A673 (cell line): ENCODE data around the gene RAPGEF3. TPM values are rescaled to one million over a fixed set of nuclear protein-coding genes. Genes with fewer than 3 reads are reported as not detected.
A peak's percentile ranks its signal among the peaks of the same experiment; 100 is the strongest.

Source experiments
- BruUV-seq: library from RNA; stranded (reverse); fragments of 400-500 nt; replicated peaks from 2 replicates; lab custom pipeline; 2021; lab: Mats Ljungman, UMichigan
- CTCF ChIA-PET: fragments of 300-600 bp; sonication (Branson Sonifier 250); formaldehyde crosslinking; loops from one replicate; lab custom pipeline; 2022; ENCODE audit warnings: antibody characterized with exemption; lab: Charles Lee
- POLR2A ChIA-PET: fragments of 300-600 bp; sonication (Branson Sonifier 250); formaldehyde crosslinking; loops from one replicate; lab custom pipeline; 2022; ENCODE audit warnings: antibody characterized with exemption; ENCODE audit not compliant: low non-redundant PET; lab: Charles Lee
- DNase-seq: peaks from one replicate; pipeline ENCODE4 v3.0.0-alpha.2; 2015; ENCODE audit warnings: low spot score
- H3K27ac ChIP-seq: fragments of 200-600 bp; sonication (generic); 2 replicates; pipeline ENCODE4 v1.5.1; 2016; ENCODE audit warnings: mixed run types, low read depth, mild to moderate bottlenecking, mixed read lengths, antibody characterized with exemption, low read length; ENCODE audit not compliant: poor library complexity, severe bottlenecking
- H3K27me3 ChIP-seq: fragments of 200-600 bp; sonication (generic); replicated peaks from 2 replicates; pipeline ENCODE4 v1.6.1; 2017; ENCODE audit warnings: mixed run types, low read depth, mild to moderate bottlenecking, mixed read lengths, antibody characterized with exemption, low read length; ENCODE audit not compliant: insufficient read depth, poor library complexity
- H3K36me3 ChIP-seq: fragments of 200-600 bp; sonication (generic); 2 replicates; pipeline ENCODE4 v1.6.1; 2016; ENCODE audit warnings: mixed run types, mild to moderate bottlenecking, mixed read lengths, antibody characterized with exemption, low read length; ENCODE audit not compliant: insufficient read depth, poor library complexity, severe bottlenecking
- H3K4me1 ChIP-seq: fragments of 200-600 bp; sonication (generic); 2 replicates; pipeline ENCODE4 v1.6.1; 2017; ENCODE audit warnings: mixed run types, mild to moderate bottlenecking, mixed read lengths, antibody characterized with exemption, low read length; ENCODE audit not compliant: insufficient read depth, poor library complexity, severe bottlenecking
- H3K4me3 ChIP-seq: fragments of 200-600 bp; sonication (generic); 2 replicates; pipeline ENCODE4 v1.5.1; 2016; ENCODE audit warnings: low read depth, mixed run types, mild to moderate bottlenecking, mixed read lengths, low read length; ENCODE audit not compliant: poor library complexity, severe bottlenecking
- H3K9me3 ChIP-seq: fragments of 200-600 bp; sonication (generic); 2 replicates; pipeline ENCODE4 v1.6.1; 2016; ENCODE audit warnings: mixed run types, low read depth, mild to moderate bottlenecking, mixed read lengths, antibody characterized with exemption, low read length; ENCODE audit not compliant: poor library complexity, severe bottlenecking
- EZH2 ChIP-seq: fragments of 200-600 bp; sonication (generic); IDR thresholded peaks from 2 replicates; pipeline ENCODE4 v1.6.1; 2017; ENCODE audit warnings: borderline replicate concordance, low read depth, mild to moderate bottlenecking, mixed read lengths, antibody characterized with exemption, low read length; ENCODE audit not compliant: poor library complexity, severe bottlenecking
- intact Hi-C: fragments of 100-400 bp; cut with micrococcal nuclease; formaldehyde crosslinking; loops from one replicate; pipeline ENCODE4 v1.10.0; 2022; ENCODE audit not compliant: unreplicated experiment
- total RNA-seq: library from RNA; stranded (reverse); gene quantifications from 2 replicates; pipeline ENCODE4 v1.2.3, GENCODE V29; 2021
- TF ChIP-seq, protein P1 (sequence below): fragments of 300-800, 200-600 bp; sonication (generic); conservative IDR thresholded peaks from 2 replicates; pipeline ENCODE4 v1.5.1; 2017; ENCODE audit warnings: low read depth, mild to moderate bottlenecking, antibody characterized with exemption, low read length, moderate library complexity, mixed read lengths

RAPGEF3 gene
- total RNA-seq, 1 experiment from 2014 or later = 4.3 TPM

DNA sequence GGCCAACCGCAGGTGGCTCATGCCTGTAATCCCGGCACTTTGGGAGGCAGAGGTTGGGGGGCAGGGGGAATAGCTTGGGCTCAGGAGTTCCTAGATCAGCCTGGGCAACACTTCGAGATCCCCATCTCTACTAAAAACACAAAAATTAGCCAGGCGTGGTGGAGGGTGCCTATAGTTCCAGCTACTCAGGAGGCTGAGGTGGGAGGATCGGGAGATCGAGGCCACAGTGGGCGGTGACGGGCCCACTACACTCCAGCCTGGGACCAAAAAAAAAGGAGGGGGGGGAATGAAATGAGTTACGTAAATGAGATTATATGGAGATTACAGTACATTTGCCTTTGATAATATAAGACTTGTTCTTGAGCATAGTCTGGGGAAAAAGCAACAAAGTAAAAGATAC, 54.0 kb downstream of the RAPGEF3 start:
- DNase-seq = no peak
- intact Hi-C loops = no loop called here
- H3K4me1 ChIP-seq = peaks cover 8% of the 10 kb centered on the region
- peak overlapping the region; percentile 69 for H3K4me3 ChIP-seq
- H3K27ac ChIP-seq = no peak overlapping the region
- ChIA-PET CTCF (interaction anchor here (0.8 kb wide), 1 partner anchor 61 kb away, joined by 3 read pairs; no protein-coding TSS in a partner anchor), POLR2A (no interaction called here)
- no peaks in the 10 kb centered on the region for H3K9me3 ChIP-seq
- H3K27me3 ChIP-seq = no peaks in the 10 kb centered on the region
- TF ChIP-seq, protein P1, sequence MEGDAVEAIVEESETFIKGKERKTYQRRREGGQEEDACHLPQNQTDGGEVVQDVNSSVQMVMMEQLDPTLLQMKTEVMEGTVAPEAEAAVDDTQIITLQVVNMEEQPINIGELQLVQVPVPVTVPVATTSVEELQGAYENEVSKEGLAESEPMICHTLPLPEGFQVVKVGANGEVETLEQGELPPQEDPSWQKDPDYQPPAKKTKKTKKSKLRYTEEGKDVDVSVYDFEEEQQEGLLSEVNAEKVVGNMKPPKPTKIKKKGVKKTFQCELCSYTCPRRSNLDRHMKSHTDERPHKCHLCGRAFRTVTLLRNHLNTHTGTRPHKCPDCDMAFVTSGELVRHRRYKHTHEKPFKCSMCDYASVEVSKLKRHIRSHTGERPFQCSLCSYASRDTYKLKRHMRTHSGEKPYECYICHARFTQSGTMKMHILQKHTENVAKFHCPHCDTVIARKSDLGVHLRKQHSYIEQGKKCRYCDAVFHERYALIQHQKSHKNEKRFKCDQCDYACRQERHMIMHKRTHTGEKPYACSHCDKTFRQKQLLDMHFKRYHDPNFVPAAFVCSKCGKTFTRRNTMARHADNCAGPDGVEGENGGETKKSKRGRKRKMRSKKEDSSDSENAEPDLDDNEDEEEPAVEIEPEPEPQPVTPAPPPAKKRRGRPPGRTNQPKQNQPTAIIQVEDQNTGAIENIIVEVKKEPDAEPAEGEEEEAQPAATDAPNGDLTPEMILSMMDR = no peak
- TF ChIP-seq EZH2 = no peak
- no TSS peak for BruUV-seq
- H3K36me3 ChIP-seq = peaks cover 18% of the 10 kb centered on the region

DNA sequence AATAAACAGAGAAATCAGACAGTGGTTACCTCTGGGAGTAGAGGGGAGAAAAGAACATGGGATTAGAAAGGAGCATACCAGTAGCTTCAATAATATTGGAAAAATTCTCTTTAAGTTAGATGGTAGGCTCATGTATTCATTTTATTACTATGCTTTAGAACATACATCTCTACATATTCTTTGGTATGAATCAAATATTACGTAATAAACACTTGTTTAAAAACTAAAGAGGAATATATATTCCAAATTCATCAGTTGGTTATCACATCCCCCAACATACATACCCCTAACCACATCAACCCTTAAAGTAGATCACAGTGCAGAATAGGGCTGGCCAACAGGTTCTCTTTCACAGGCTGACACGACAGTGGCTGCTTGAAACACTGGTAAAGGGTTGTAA, 58.4 kb downstream of the RAPGEF3 start:
- TF ChIP-seq, protein P1 = no peak
- TF ChIP-seq EZH2 = no peak
- no peaks in the 10 kb centered on the region for H3K27me3 ChIP-seq
- no TSS peak for BruUV-seq
- CTCF ChIA-PET = no interaction called here
- no peak overlapping the region for H3K4me3 ChIP-seq
- DNase-seq = no peak
- peaks cover 47% of the 10 kb centered on the region for H3K36me3 ChIP-seq
- H3K27ac ChIP-seq = no peak overlapping the region
- H3K9me3 ChIP-seq = no peaks in the 10 kb centered on the region
- no peaks in the 10 kb centered on the region for H3K4me1 ChIP-seq
- intact Hi-C loops = no loop called here
- POLR2A ChIA-PET = no interaction called here

DNA sequence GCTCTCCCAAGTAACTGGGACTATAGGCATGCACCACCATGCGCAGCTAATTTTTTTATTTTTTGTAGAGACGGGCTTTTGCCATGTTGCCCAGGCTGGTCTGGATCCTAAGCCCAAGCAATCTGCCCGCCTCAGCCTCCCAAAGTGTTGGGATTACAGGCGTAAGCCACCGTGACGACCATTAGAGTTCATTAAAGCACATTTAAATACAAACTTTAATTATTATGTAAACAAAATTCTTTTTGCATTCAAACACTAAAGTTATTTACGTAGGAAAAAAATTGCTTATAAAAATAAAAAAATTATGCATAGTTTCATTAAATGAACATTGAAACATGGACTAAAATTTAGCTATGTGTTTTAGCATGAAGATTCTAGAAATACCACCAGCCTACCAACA, 60.0 kb downstream of the RAPGEF3 start:
- ChIA-PET CTCF (no interaction called here), POLR2A (no interaction called here)
- H3K36me3 ChIP-seq = peaks cover 57% of the 10 kb centered on the region
- TF ChIP-seq EZH2 = no peak
- TF ChIP-seq, protein P1 = no peak
- no peaks in the 10 kb centered on the region for H3K9me3 ChIP-seq
- no peak overlapping the region for H3K27ac ChIP-seq
- no peaks in the 10 kb centered on the region for H3K4me1 ChIP-seq
- H3K27me3 ChIP-seq = no peaks in the 10 kb centered on the region
- BruUV-seq = no TSS peak
- no peak overlapping the region for H3K4me3 ChIP-seq
- intact Hi-C loops = no loop called here
- DNase-seq = no peak
